HepG2 (cell line): ENCODE data around the gene KIF3C. TPM values are rescaled to one million over a fixed set of nuclear protein-coding genes. Genes with fewer than 3 reads are reported as not detected.
A peak's percentile ranks its signal among the peaks of the same experiment; 100 is the strongest.

Experiments
- ATF1 ChIP-seq: IDR thresholded peaks from 2 replicates; pipeline ENCODE4 v1.6.1; 2016; ENCODE audit warnings: mild to moderate bottlenecking, control low read depth
- BCL6 ChIP-seq: IDR thresholded peaks from 2 replicates; pipeline ENCODE4 v1.6.1; 2016; ENCODE audit warnings: missing genetic modification reagents, missing compliant biosample characterization
- KLF11 ChIP-seq: IDR thresholded peaks from 2 replicates; pipeline ENCODE4 v1.6.1; 2016; ENCODE audit warnings: missing compliant biosample characterization
- NFE2L1 ChIP-seq: sonication (generic); formaldehyde crosslinking; IDR thresholded peaks from 2 replicates; pipeline ENCODE4 v1.4.0; 2020; ENCODE audit warnings: missing genetic modification reagents, mild to moderate bottlenecking, borderline replicate concordance
- RBFOX2 ChIP-seq: fragments of 200-400 bp; formaldehyde crosslinking; IDR thresholded peaks from 2 replicates; pipeline ENCODE4 v1.6.1; 2017; ENCODE audit warnings: low read depth, mild to moderate bottlenecking, low read length
- RCOR2 ChIP-seq: IDR thresholded peaks from 2 replicates; pipeline ENCODE4 v1.6.1; 2016; ENCODE audit warnings: missing biosample characterization, missing genetic modification reagents
- RFXANK ChIP-seq: IDR thresholded peaks from 2 replicates; pipeline ENCODE4 v1.6.1; 2016
- TEAD3 ChIP-seq: optimal IDR thresholded peaks from 2 replicates; pipeline ENCODE3; 2016; ENCODE audit warnings: borderline replicate concordance
- ZNF17 ChIP-seq: sonication (generic); formaldehyde crosslinking; IDR thresholded peaks from 2 replicates; pipeline ENCODE4 v1.5.0; 2020; ENCODE audit warnings: mild to moderate bottlenecking, missing genetic modification reagents
- ZNF225 ChIP-seq: sonication (generic); formaldehyde crosslinking; IDR thresholded peaks from 2 replicates; pipeline ENCODE4 v1.4.0; 2020; ENCODE audit warnings: mild to moderate bottlenecking, missing genetic modification reagents
- ZNF441 ChIP-seq: sonication (generic); formaldehyde crosslinking; IDR thresholded peaks from 2 replicates; pipeline ENCODE4 v1.7.0; 2021; ENCODE audit warnings: missing genetic modification reagents, borderline replicate concordance
- ZNF790 ChIP-seq: sonication (generic); formaldehyde crosslinking; IDR thresholded peaks from 2 replicates; pipeline ENCODE4 v1.8.0; 2022; ENCODE audit warnings: missing genetic modification reagents, mild to moderate bottlenecking, borderline replicate concordance
- polyA plus RNA-seq, 8 experiments: library from polyadenylated mRNA; depleted of rRNA in 3 of 8; stranded (reverse) in 7 of 8; unstranded in 1 of 8; fragments of >200 nt; fragmentation: Illumina TruSeq in 4 of 8; extraction: Trizol in 4 of 8; gene quantifications; 2 replicates each; pipeline versions ENCODE4 v1.2.1 to v1.2.3, GENCODE V29; 2011 to 2016; ENCODE audit warnings: low read depth in 4 of 8, missing spikeins in 1 of 8, mixed read lengths in 1 of 8; ENCODE audit not compliant: insufficient read depth in 1 of 8
- total RNA-seq, 5 experiments: library from RNA; depleted of rRNA; stranded (reverse); fragments of >200 nt; fragmentation: Illumina TruSeq; extraction: Trizol; gene quantifications; 2 replicates each; pipeline ENCODE4 v1.2.3, GENCODE V29; 2016; ENCODE audit warnings: low read depth in 1 of 5
- TF ChIP-seq, protein P1 (sequence below): sonication (generic); formaldehyde crosslinking; IDR thresholded peaks from 2 replicates; pipeline ENCODE4 v1.5.0; 2020; ENCODE audit warnings: missing genetic modification reagents, mild to moderate bottlenecking, borderline replicate concordance
- TF ChIP-seq, protein P2 (sequence below): sonication (generic); formaldehyde crosslinking; IDR thresholded peaks from 2 replicates; pipeline ENCODE4 v1.4.0; 2020; ENCODE audit warnings: mild to moderate bottlenecking, missing genetic modification reagents
- TF ChIP-seq, protein P3 (sequence below), 2 experiments: sonication (generic) in 1 of 2; formaldehyde crosslinking in 1 of 2; IDR thresholded peaks; 2 replicates each; pipeline versions ENCODE4 v1.6.1 to v1.9.0; 2014 to 2022; ENCODE audit warnings: antibody characterized with exemption in 1 of 2, borderline replicate concordance in 1 of 2, inconsistent platforms in 1 of 2, low read depth in 1 of 2, missing genetic modification reagents in 1 of 2

Gene KIF3C
- total and polyA plus RNA-seq, 2 of the 13 experiments (the other 11 are each of a cell fraction or from before 2014, with no cell fraction given) = 3.6 to 4.9 TPM

DNA sequence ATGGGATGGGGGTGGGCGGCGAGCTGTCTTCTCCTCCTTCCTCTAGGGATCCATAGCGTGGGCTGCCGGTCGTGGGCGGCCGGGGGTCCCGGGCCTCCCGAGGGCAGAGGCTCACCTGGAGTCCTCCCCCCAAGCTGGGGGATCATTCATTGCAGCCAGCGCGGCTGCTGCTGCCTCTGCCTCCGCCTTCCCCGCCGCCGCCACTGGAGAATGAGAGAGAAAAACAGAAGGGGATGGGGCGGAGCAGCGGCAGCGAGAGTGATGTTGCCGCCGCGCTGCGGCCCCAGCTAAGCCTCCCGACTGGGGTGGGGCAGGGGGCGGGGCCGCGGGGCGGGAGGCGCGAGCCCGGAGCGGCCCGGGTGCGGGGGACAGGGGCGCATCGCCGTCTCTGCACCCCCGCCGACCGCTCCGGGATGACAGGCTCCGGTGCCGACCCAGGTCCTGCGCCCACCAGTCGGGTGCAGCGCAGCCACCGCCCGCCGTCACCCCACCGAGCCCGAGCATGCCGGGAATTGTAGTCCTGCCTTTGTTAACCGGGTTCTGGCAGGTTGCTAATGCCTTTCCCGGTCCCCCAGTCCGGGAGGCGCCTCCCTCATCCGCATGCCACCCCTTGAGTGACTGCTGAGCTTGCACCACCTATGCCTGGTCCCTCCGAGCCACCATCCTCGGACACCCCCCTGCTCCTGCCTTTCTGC is at the start of gene KIF3C (continued):
- no peak for TF ChIP-seq ZNF790 (CRISPR knock-in tag)
- no peak for TF ChIP-seq NFE2L1 (CRISPR knock-in tag)
- TF ChIP-seq ZNF225 (CRISPR knock-in tag) = 0 out of 2 replicates have a peak, but pooled peaks have one; percentile 7
- no peak for TF ChIP-seq RFXANK (CRISPR knock-in tag)
- TF ChIP-seq KLF11 (CRISPR knock-in tag) = no peak
- no peak for TF ChIP-seq RCOR2
- TF ChIP-seq ZNF441 (CRISPR knock-in tag) = no peak
- TF ChIP-seq, protein P1, sequence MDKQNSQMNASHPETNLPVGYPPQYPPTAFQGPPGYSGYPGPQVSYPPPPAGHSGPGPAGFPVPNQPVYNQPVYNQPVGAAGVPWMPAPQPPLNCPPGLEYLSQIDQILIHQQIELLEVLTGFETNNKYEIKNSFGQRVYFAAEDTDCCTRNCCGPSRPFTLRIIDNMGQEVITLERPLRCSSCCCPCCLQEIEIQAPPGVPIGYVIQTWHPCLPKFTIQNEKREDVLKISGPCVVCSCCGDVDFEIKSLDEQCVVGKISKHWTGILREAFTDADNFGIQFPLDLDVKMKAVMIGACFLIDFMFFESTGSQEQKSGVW (CRISPR knock-in tag) = no peak
- TF ChIP-seq RBFOX2 = no peak
- TF ChIP-seq ZNF17 = no peak
- TF ChIP-seq, protein P2, sequence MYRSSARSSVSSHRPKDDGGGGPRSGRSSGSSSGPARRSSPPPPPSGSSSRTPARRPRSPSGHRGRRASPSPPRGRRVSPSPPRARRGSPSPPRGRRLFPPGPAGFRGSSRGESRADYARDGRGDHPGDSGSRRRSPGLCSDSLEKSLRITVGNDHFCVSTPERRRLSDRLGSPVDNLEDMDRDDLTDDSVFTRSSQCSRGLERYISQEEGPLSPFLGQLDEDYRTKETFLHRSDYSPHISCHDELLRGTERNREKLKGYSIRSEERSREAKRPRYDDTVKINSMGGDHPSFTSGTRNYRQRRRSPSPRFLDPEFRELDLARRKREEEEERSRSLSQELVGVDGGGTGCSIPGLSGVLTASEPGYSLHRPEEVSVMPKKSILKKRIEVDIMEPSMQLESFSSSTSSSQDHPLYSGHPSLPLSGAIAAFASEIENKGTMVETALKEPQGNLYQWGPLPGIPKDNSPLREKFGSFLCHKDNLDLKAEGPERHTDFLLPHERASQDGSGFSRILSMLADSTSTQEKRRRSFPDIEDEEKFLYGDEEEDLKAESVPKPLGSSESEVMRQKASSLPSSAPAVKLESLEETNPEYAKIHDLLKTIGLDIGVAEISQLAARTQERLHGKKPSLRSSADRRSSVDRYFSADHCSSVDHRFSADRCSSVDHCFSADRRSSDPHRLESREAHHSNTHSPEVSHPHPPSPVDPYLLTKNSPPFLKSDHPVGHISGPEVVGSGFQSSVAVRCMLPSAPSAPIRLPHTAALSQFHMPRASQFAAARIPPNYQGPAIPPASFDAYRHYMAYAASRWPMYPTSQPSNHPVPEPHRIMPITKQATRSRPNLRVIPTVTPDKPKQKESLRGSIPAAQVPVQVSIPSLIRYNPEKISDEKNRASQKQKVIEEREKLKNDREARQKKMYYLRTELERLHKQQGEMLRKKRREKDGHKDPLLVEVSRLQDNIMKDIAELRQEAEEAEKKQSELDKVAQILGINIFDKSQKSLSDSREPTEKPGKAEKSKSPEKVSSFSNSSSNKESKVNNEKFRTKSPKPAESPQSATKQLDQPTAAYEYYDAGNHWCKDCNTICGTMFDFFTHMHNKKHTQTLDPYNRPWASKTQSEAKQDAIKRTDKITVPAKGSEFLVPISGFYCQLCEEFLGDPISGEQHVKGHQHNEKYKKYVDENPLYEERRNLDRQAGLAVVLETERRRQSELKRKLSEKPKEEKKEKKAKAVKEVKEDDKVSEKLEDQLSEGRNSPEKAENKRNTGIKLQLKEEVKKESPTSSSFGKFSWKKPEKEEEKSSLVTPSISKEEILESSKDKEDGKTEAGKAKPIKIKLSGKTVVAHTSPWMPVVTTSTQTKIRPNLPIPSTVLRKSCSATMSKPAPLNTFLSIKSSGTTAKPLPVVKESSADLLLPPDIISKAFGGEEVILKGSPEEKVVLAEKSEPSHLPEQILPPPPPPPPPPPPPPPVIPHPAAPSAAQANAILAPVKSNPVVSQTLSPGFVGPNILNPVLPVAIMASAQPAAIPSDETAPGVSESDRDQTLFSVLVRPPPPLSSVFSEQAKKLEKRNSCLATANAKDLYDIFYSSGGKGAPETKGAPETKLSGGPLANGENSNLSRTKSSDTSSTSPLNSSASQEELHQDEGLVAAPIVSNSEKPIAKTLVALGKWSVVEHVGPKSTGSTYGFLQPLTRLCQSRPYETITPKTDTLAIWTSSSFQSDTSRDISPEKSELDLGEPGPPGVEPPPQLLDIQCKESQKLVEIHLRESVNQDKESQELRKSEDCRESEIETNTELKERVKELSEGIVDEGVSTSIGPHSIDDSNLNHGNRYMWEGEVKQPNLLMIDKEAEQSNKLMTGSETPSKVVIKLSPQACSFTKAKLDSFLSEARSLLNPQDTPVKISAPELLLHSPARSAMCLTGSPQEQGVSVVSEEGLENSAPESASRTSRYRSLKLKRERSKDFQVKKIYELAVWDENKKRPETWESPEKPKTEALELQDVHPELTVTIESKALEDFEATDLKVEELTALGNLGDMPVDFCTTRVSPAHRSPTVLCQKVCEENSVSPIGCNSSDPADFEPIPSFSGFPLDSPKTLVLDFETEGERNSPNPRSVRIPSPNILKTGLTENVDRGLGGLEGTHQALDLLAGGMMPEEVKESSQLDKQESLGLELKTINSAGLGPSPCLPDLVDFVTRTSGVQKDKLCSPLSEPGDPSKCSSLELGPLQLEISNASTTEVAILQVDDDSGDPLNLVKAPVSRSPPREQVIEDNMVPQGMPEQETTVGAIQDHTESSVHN (CRISPR knock-in tag) = no peak
- no peak for TF ChIP-seq ATF1 (CRISPR knock-in tag)
- no peak for TF ChIP-seq TEAD3 (CRISPR knock-in tag)
- TF ChIP-seq, protein P3, sequence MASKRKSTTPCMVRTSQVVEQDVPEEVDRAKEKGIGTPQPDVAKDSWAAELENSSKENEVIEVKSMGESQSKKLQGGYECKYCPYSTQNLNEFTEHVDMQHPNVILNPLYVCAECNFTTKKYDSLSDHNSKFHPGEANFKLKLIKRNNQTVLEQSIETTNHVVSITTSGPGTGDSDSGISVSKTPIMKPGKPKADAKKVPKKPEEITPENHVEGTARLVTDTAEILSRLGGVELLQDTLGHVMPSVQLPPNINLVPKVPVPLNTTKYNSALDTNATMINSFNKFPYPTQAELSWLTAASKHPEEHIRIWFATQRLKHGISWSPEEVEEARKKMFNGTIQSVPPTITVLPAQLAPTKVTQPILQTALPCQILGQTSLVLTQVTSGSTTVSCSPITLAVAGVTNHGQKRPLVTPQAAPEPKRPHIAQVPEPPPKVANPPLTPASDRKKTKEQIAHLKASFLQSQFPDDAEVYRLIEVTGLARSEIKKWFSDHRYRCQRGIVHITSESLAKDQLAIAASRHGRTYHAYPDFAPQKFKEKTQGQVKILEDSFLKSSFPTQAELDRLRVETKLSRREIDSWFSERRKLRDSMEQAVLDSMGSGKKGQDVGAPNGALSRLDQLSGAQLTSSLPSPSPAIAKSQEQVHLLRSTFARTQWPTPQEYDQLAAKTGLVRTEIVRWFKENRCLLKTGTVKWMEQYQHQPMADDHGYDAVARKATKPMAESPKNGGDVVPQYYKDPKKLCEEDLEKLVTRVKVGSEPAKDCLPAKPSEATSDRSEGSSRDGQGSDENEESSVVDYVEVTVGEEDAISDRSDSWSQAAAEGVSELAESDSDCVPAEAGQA (IDR thresholded peaks at IDR 0.05; ENCODE audit: low read depth) = peak; percentile 58; the same call in 1 of the 2 replicates
- TF ChIP-seq, protein P3 (CRISPR knock-in tag; IDR thresholded peaks at IDR 0.05; ENCODE audit: borderline replicate concordance) = no peak
- TF ChIP-seq BCL6 (CRISPR knock-in tag) = no peak
